ENCODE data around the gene KRT1.
"Not testable (repeated sequence)": the region's sequence is repeated elsewhere in the genome, so short reads cannot be mapped to it uniquely, and the experiment has no call there.

The KRT1 gene

DNA sequence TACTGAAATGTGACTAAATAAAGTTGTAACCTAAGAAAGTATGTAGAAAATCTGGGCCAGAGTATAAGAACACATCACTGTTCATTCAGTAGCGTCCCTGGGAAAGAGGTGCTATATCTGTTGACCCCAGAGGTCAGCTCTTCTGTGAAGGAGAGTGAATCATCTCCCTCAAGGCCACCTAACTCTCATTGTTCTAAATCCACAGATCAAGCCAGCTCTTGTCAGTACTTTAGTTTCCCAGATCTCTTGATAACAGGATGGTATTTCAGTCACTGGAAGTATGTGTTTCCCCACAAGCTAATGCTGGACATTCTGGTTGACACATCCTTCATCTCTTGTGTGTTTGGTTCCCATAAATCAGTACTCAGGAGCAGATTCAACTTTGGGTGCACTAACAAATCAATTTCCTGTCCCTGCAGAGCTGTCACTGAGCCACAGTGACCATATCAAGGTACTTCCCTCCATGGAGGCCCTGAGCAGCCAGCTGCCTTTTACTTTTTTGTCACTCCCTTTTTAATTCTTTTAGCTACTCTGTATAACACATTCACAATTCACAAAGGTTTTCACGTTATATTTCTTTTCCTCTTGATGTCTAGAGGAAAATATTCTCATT is 7.8 kb downstream of the KRT1 start:
- Histone ChIP-seq H3K36me3 (ENCODE audit: insufficient read depth, low read length) (no peaks in the 10 kb centered on the region), H3K4me3 (ENCODE audit: low read depth, low read length) (no peak overlapping the region), H3K27ac (ENCODE audit: low read depth, low read length) (no peak overlapping the region), H3K27me3 (ENCODE audit: insufficient read depth, low read length) (peaks cover 90% of the 10 kb centered on the region), H3K4me1 (ENCODE audit: control insufficient read depth, insufficient read depth, low read length, unreplicated experiment) (no peaks in the 10 kb centered on the region), H2AFZ (ENCODE audit: low read length, unreplicated experiment) (no peak overlapping the region), H3K79me2 (ENCODE audit: control insufficient read depth, insufficient read depth, low read length, unreplicated experiment) (no peaks in the 10 kb centered on the region)

DNA sequence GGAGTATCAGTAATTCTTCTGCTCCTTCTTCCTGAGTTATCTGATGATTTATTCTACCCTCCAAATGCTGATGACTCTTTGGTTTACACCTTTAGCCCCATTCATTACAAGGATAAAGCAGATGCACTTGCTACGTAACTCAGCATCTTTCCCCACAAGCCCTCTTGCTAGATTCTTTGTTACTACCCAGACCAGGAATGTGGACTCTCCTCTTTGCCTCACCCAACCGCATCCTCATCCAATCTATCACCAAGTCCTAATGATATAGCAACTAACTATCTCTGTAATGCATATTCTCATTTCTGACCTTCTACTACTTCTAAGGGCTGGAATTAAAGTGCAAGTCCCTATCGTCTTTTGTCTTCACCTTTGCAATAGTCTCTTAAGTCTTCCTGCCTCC is 9.2 kb downstream of the KRT1 start:
- H3K79me2 ChIP-seq (ENCODE audit: control insufficient read depth, insufficient read depth, low read length, unreplicated experiment): no peaks in the 10 kb centered on the region
- no peak overlapping the region for H3K4me3 ChIP-seq (ENCODE audit: low read depth, low read length)
- H3K4me1 ChIP-seq (ENCODE audit: control insufficient read depth, insufficient read depth, low read length, unreplicated experiment): no peaks in the 10 kb centered on the region
- H3K27me3 ChIP-seq (ENCODE audit: insufficient read depth, low read length): peaks cover 88% of the 10 kb centered on the region
- no peak overlapping the region for H3K27ac ChIP-seq (ENCODE audit: low read depth, low read length)
- H2AFZ ChIP-seq (ENCODE audit: low read length, unreplicated experiment): no peak overlapping the region
- H3K36me3 ChIP-seq (ENCODE audit: insufficient read depth, low read length): no peaks in the 10 kb centered on the region

DNA sequence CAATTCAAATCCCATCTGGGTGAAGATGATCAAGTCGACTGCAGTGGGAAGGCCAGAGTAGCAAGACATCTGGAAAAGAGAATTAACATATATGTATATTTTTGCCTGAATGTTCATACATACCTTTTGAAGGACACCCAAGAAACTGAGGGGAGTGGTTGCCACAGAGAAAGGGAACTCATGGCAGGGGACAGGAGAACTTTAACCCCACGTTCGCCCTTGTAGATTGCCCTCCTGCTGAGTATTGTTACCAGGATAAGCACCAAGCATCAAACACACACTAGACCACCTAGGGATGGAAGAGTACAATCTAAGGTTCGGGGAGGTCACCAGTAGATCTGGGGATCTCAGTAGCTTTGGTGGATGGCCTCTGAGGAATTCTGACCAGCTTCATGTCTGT is 9.7 kb downstream of the KRT1 start:
- H3K27ac ChIP-seq (ENCODE audit: low read depth, low read length): no peak overlapping the region
- no peaks in the 10 kb centered on the region for H3K4me1 ChIP-seq (ENCODE audit: control insufficient read depth, insufficient read depth, low read length, unreplicated experiment)
- peaks cover 88% of the 10 kb centered on the region for H3K27me3 ChIP-seq (ENCODE audit: insufficient read depth, low read length)
- H2AFZ ChIP-seq (ENCODE audit: low read length, unreplicated experiment): no peak overlapping the region
- H3K36me3 ChIP-seq (ENCODE audit: insufficient read depth, low read length): no peaks in the 10 kb centered on the region
- H3K4me3 ChIP-seq (ENCODE audit: low read depth, low read length): no peak overlapping the region
- no peaks in the 10 kb centered on the region for H3K79me2 ChIP-seq (ENCODE audit: control insufficient read depth, insufficient read depth, low read length, unreplicated experiment)

DNA sequence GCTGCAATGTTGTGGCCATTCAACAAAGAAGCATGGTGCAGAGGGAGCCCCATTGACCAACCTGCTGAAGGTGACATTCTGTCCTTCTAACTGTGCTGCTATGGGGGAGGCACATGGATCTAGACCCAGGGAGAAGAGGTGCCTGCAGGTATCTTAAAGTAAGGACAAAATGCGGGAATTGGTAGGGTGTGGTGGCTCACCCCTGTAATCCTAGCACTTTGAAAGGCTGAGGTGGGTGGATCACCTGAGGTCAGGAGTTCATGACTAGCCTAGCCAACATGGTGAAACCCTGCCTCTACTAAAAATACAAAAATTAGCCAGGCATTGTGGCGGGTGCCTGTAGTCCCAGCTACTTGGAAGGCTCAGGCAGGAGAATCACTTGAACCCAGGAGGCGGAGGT is 10.3 kb downstream of the KRT1 start:
- H2AFZ ChIP-seq (ENCODE audit: low read length, unreplicated experiment); H3K79me2 ChIP-seq (ENCODE audit: control insufficient read depth, insufficient read depth, low read length, unreplicated experiment); H3K4me3 ChIP-seq (ENCODE audit: low read depth, low read length); H3K36me3 ChIP-seq (ENCODE audit: insufficient read depth, low read length); H3K4me1 ChIP-seq (ENCODE audit: control insufficient read depth, insufficient read depth, low read length, unreplicated experiment); H3K27ac ChIP-seq (ENCODE audit: low read depth, low read length): not testable (repeated sequence)
- peaks cover 91% of the 10 kb centered on the region for H3K27me3 ChIP-seq (ENCODE audit: insufficient read depth, low read length)

DNA sequence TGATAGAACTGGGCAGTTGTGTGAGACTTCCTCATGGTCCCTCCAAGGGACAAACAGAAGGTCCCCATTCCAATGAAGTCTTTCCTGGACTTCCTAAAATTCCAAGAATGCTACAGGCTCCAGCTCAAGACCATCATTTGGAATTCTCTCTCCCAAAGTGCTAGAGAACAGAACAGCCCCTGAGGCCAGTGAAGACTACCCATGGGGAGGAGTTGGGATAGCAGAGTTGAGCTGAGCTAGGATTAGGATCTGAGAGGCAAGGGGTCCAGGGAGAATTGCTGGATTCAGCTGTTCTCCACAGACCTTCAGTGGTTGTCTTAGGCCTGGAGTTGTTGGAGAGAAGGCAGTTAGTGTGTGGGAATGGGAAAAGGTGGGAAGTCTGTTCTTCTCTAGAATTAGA is 10.8 kb downstream of the KRT1 start:
- Histone ChIP-seq H3K4me3 (ENCODE audit: low read depth, low read length) (no peak overlapping the region), H3K27ac (ENCODE audit: low read depth, low read length) (no peak overlapping the region)

DNA sequence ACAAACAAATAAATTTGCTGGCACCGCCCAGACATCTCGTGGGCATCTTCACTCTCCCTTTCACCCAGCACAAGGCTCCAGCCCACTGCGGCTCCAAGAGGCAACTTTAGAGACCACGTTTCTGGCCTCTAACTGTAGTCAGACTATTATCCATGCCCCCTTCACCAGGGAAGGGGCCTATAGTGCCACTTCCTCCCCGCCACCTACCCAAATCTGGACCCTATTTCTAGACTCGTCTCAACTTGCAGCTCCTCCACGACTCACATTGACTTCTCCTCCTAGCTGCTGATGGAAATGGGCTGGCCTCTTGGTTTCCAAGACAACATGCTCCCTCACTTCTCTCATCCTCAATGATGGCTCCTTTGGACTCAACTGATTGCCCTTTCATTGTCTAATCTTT is 12.3 kb downstream of the KRT1 start:
- Histone ChIP-seq H3K4me1 (ENCODE audit: control insufficient read depth, insufficient read depth, low read length, unreplicated experiment) (no peaks in the 10 kb centered on the region), H3K27ac (ENCODE audit: low read depth, low read length) (no peak overlapping the region), H2AFZ (ENCODE audit: low read length, unreplicated experiment) (no peak overlapping the region), H3K27me3 (ENCODE audit: insufficient read depth, low read length) (peaks cover 91% of the 10 kb centered on the region), H3K79me2 (ENCODE audit: control insufficient read depth, insufficient read depth, low read length, unreplicated experiment) (no peaks in the 10 kb centered on the region), H3K36me3 (ENCODE audit: insufficient read depth, low read length) (no peaks in the 10 kb centered on the region), H3K4me3 (ENCODE audit: low read depth, low read length) (no peak overlapping the region)

More for the DNA sequence above, 10.8 kb downstream of the KRT1 start:
- no peaks in the 10 kb centered on the region for H3K79me2 ChIP-seq (ENCODE audit: control insufficient read depth, insufficient read depth, low read length, unreplicated experiment)
- H3K36me3 ChIP-seq (ENCODE audit: insufficient read depth, low read length): no peaks in the 10 kb centered on the region
- peaks cover 91% of the 10 kb centered on the region for H3K27me3 ChIP-seq (ENCODE audit: insufficient read depth, low read length)
- no peaks in the 10 kb centered on the region for H3K4me1 ChIP-seq (ENCODE audit: control insufficient read depth, insufficient read depth, low read length, unreplicated experiment)
- no peak overlapping the region for H2AFZ ChIP-seq (ENCODE audit: low read length, unreplicated experiment)

DNA sequence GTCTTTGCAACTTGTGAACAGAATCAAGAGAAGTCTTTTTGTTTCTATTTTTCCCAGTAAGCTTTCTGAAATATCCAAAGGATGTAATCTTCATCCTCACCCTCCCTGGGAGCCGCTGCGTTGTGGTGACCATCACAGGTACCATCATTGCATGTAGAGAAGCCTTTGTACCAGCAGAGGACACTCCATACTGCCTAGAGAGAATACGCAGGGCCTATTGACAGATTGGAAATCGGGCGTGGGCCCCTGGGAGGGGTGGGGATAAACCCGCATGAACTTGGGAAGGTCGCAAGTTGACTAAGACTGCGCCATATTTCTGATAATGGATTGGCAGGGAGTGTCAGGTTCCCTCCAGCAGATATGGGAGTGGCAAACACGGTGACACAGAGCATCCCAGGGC is 12.7 kb downstream of the KRT1 start:
- Histone ChIP-seq H3K79me2 (ENCODE audit: control insufficient read depth, insufficient read depth, low read length, unreplicated experiment) (no peaks in the 10 kb centered on the region), H2AFZ (ENCODE audit: low read length, unreplicated experiment) (no peak overlapping the region), H3K27me3 (ENCODE audit: insufficient read depth, low read length) (peaks cover 91% of the 10 kb centered on the region), H3K27ac (ENCODE audit: low read depth, low read length) (no peak overlapping the region), H3K36me3 (ENCODE audit: insufficient read depth, low read length) (no peaks in the 10 kb centered on the region), H3K4me1 (ENCODE audit: control insufficient read depth, insufficient read depth, low read length, unreplicated experiment) (no peaks in the 10 kb centered on the region), H3K4me3 (ENCODE audit: low read depth, low read length) (no peak overlapping the region)

DNA sequence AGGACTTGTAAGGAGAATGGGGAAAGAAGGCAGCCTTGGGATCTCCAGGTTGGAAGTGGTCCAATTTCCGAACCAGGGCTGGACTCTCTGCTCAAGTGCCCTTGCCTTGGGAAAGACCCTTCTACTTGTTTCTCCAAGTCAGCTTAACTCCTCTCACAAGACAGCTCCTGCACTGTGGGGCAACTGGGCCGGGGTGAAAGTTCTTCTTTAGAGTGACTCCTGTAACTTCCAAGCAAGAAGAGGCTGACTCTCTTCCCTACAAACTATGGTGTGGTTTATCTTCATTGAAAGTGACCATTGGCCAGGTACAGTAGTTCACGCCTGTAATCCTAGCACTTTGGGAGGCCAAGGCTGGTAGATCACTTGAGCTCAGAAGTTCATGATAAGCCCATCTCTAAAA is 13.7 kb downstream of the KRT1 start:
- no peak overlapping the region for H3K4me3 ChIP-seq (ENCODE audit: low read depth, low read length)
- peaks cover 91% of the 10 kb centered on the region for H3K27me3 ChIP-seq (ENCODE audit: insufficient read depth, low read length)
- no peaks in the 10 kb centered on the region for H3K4me1 ChIP-seq (ENCODE audit: control insufficient read depth, insufficient read depth, low read length, unreplicated experiment)
- H2AFZ ChIP-seq (ENCODE audit: low read length, unreplicated experiment): no peak overlapping the region
- H3K27ac ChIP-seq (ENCODE audit: low read depth, low read length): no peak overlapping the region
- H3K79me2 ChIP-seq (ENCODE audit: control insufficient read depth, insufficient read depth, low read length, unreplicated experiment): no peaks in the 10 kb centered on the region
- H3K36me3 ChIP-seq (ENCODE audit: insufficient read depth, low read length): no peaks in the 10 kb centered on the region

DNA sequence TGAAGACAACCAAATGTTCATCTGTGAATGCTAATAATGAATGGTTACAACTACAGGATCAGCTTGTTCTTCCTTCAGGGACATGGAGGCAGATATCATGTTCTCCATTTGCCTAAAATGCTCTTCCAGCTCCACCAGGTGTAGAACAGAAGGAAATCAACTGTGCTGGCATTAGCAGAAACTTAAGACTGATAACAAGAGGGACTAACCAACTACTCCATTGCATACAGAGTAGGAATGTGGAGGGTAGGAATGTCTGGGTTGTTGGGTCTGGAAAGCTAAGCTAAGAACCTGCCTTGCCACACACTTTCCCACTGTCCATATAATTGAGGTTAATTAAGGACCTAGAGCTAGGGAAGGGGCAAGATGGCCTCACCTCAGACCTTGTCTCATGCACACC is 16.8 kb downstream of the KRT1 start:
- Histone ChIP-seq H3K79me2 (ENCODE audit: control insufficient read depth, insufficient read depth, low read length, unreplicated experiment) (no peaks in the 10 kb centered on the region), H3K4me1 (ENCODE audit: control insufficient read depth, insufficient read depth, low read length, unreplicated experiment) (no peaks in the 10 kb centered on the region), H2AFZ (ENCODE audit: low read length, unreplicated experiment) (no peak overlapping the region), H3K4me3 (ENCODE audit: low read depth, low read length) (no peak overlapping the region), H3K27me3 (ENCODE audit: insufficient read depth, low read length) (peaks cover 95% of the 10 kb centered on the region), H3K27ac (ENCODE audit: low read depth, low read length) (no peak overlapping the region), H3K36me3 (ENCODE audit: insufficient read depth, low read length) (no peaks in the 10 kb centered on the region)

DNA sequence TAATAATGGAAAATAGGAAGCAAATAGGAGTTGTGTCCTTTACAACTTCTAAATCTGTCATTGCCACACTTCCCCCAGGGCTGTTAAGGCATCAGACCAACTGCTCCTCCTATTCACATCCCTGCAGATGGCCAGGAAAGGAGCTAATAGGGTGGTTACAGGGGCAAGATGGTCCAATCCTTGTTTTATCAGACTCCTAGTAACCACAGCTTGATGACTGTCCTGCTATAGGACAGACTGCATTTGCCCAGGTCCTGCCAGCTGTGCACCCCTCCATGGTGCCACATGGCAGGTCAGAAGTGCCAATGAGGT is 17.3 kb downstream of the KRT1 start:
- no peak overlapping the region for H2AFZ ChIP-seq (ENCODE audit: low read length, unreplicated experiment)
- H3K36me3 ChIP-seq (ENCODE audit: insufficient read depth, low read length): no peaks in the 10 kb centered on the region
- H3K4me3 ChIP-seq (ENCODE audit: low read depth, low read length): no peak overlapping the region
- H3K27me3 ChIP-seq (ENCODE audit: insufficient read depth, low read length): peaks cover 94% of the 10 kb centered on the region
- H3K4me1 ChIP-seq (ENCODE audit: control insufficient read depth, insufficient read depth, low read length, unreplicated experiment): no peaks in the 10 kb centered on the region
- H3K79me2 ChIP-seq (ENCODE audit: control insufficient read depth, insufficient read depth, low read length, unreplicated experiment): no peaks in the 10 kb centered on the region
- H3K27ac ChIP-seq (ENCODE audit: low read depth, low read length): no peak overlapping the region

DNA sequence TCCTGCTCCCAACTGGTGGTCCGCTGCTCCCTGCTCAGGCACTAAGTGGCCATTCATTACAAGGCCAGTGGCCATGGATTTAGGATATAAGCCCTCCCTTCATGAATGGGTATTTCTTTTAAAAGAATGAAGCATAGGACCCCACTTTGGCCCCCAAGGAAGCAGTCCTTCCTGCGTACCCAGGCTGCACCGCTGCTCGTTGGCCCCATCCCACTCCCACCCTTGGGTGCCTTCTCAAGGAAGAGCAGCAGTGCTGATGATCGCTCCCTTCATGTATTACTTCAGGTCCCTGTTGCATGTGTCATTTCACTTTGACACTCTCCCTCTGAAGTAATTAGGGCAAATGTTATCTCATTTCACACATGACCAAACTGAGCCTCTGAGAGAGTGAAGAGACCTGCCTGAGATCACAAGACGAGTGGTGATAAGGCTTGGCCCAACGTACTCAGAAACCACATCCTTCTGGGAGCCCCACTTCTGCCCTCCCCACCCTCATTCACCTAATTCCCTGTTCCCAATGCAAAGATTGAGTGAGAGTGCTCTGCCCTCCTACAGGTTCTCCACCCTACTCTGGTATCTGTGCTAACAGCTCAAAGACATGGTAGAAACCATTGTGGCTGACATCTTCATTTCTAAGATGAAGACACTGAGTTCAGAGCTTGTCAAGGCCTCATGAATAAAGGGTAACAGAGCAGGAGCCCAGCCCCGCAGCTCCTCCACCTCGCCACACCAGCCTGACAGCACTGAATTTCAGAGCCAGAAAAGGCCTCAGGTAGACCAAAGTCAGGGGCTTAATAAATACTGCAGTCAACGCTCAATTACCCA is 17.9 kb downstream of the KRT1 start:
- H2AFZ ChIP-seq (ENCODE audit: low read length, unreplicated experiment): no peak overlapping the region
- H3K4me1 ChIP-seq (ENCODE audit: control insufficient read depth, insufficient read depth, low read length, unreplicated experiment): no peaks in the 10 kb centered on the region
- no peaks in the 10 kb centered on the region for H3K36me3 ChIP-seq (ENCODE audit: insufficient read depth, low read length)
- no peak overlapping the region for H3K4me3 ChIP-seq (ENCODE audit: low read depth, low read length)
- peaks cover 94% of the 10 kb centered on the region for H3K27me3 ChIP-seq (ENCODE audit: insufficient read depth, low read length)
- H3K27ac ChIP-seq (ENCODE audit: low read depth, low read length): no peak overlapping the region
- no peaks in the 10 kb centered on the region for H3K79me2 ChIP-seq (ENCODE audit: control insufficient read depth, insufficient read depth, low read length, unreplicated experiment)

Measured in ACC112 (cell line).